Measurements from ENCODE around the gene BBS9. TPM values are rescaled to one million over a fixed set of nuclear protein-coding genes. Genes with fewer than 3 reads are reported as not detected.

The BBS9 gene
- total RNA-seq, 1 donor from 2014 or later, result 33.0 TPM

DNA sequence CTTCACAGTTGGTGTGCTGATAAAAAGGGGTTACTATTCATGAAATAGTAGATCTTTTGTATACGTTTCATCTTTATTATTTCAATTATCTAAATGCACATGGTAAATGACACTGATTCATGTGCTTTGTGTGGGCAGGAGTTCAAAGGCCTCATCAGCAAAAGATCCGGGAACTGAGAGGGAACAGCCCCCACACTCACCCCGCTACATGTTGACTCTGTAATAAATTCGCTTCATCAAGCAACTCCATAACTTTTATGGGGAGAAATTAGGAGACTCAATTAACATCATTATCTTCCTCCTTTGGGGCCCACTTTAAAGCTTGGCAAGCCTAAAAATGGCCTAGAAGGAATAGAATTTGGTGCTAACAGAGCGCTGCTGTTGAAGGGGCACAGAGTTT lies 525.3 kb downstream of the BBS9 start:
- no peak overlapping the region for H3K4me3 Mint-ChIP-seq (ENCODE audit: unreplicated experiment)
- H3K27me3 Mint-ChIP-seq (ENCODE audit: unreplicated experiment), result no peaks in the 10 kb centered on the region
- H3K27ac Mint-ChIP-seq (ENCODE audit: unreplicated experiment), result no peak overlapping the region
- no peaks in the 10 kb centered on the region for H3K4me1 Mint-ChIP-seq (ENCODE audit: unreplicated experiment)
- H3K9me3 Mint-ChIP-seq (ENCODE audit: unreplicated experiment), result no peaks in the 10 kb centered on the region
- TF ChIP-seq, protein P1, sequence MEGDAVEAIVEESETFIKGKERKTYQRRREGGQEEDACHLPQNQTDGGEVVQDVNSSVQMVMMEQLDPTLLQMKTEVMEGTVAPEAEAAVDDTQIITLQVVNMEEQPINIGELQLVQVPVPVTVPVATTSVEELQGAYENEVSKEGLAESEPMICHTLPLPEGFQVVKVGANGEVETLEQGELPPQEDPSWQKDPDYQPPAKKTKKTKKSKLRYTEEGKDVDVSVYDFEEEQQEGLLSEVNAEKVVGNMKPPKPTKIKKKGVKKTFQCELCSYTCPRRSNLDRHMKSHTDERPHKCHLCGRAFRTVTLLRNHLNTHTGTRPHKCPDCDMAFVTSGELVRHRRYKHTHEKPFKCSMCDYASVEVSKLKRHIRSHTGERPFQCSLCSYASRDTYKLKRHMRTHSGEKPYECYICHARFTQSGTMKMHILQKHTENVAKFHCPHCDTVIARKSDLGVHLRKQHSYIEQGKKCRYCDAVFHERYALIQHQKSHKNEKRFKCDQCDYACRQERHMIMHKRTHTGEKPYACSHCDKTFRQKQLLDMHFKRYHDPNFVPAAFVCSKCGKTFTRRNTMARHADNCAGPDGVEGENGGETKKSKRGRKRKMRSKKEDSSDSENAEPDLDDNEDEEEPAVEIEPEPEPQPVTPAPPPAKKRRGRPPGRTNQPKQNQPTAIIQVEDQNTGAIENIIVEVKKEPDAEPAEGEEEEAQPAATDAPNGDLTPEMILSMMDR (IDR thresholded peaks at IDR 0.05; ENCODE audit: unreplicated experiment), result no peak
- H3K36me3 Mint-ChIP-seq (ENCODE audit: low read depth, unreplicated experiment), result no peaks in the 10 kb centered on the region
- DNase-seq (ENCODE audit: low spot score), result no peak

Other genes starting within 250 kb of the BBS9 start
- 53.6 TPM for gene KBTBD2, start 237.8 kb upstream of the BBS9 start, total RNA-seq (ENCODE audit: unreplicated experiment)
- 218 TPM for gene FKBP9, start 172.1 kb upstream of the BBS9 start, total RNA-seq (ENCODE audit: unreplicated experiment)
- 31.9 TPM for gene NT5C3A, start 66.8 kb upstream of the BBS9 start, total RNA-seq (ENCODE audit: unreplicated experiment)
- gene RP9, start 20.2 kb upstream of the BBS9 start, total RNA-seq (ENCODE audit: unreplicated experiment), result 25.4 TPM

Measured in endothelial cell (in vitro differentiated cells).